Measurements from ENCODE around the gene TRIP4. TPM values are rescaled to one million over a fixed set of nuclear protein-coding genes. Genes with fewer than 3 reads are reported as not detected.

TRIP4 gene
- total RNA-seq, 1 experiment from 2014 or later: 26.2 TPM

GRCh38 chr15:64478863-64479262, 91.2 kb downstream of the TRIP4 start:
- no peak for TF ChIP-seq CTCF (IDR thresholded peaks at IDR 0.05; ENCODE audit: insufficient read depth in 1 of 2, low read depth in 1 of 2, low read length in 1 of 2, severe bottlenecking in 1 of 2, unreplicated experiment in 1 of 2)
- Mint-ChIP-seq H3K9me3 (ENCODE audit: unreplicated experiment) (no peaks in the 10 kb centered on the region), H3K36me3 (ENCODE audit: insufficient read depth, unreplicated experiment) (peaks cover 8% of the 10 kb centered on the region), H3K4me1 (ENCODE audit: low read depth, unreplicated experiment) (peaks cover 7% of the 10 kb centered on the region), H3K4me3 (ENCODE audit: unreplicated experiment) (no peak overlapping the region), H3K27ac (ENCODE audit: unreplicated experiment) (no peak overlapping the region), H3K27me3 (ENCODE audit: insufficient read depth, unreplicated experiment) (no peaks in the 10 kb centered on the region)
- H3K9me3 ChIP-seq: no peaks in the 10 kb centered on the region
- no TSS peak for BruUV-seq (replicated peaks)
- CTCF ChIA-PET: no interaction called here
- H3K27me3 ChIP-seq (replicated peaks; ENCODE audit: control insufficient read depth, insufficient read depth, low read length): no peaks in the 10 kb centered on the region
- H3K4me3 ChIP-seq (ENCODE audit: low read depth, low read length): no peak overlapping the region
- POLR2A ChIA-PET: no interaction called here
- no peaks in the 10 kb centered on the region for H3K36me3 ChIP-seq (ENCODE audit: control insufficient read depth, insufficient read depth, low read length)
- DNase-seq: no peak
- no peaks in the 10 kb centered on the region for H3K4me1 ChIP-seq
- intact Hi-C loops (cut with micrococcal nuclease; ENCODE audit: unreplicated experiment): no loop called here

- Mint-ChIP-seq H3K4me3 (ENCODE audit: unreplicated experiment) (no peak overlapping the region), H3K4me1 (ENCODE audit: low read depth, unreplicated experiment) (no peaks in the 10 kb centered on the region), H3K27me3 (ENCODE audit: insufficient read depth, unreplicated experiment) (no peaks in the 10 kb centered on the region), H3K9me3 (ENCODE audit: unreplicated experiment) (no peaks in the 10 kb centered on the region), H3K36me3 (ENCODE audit: insufficient read depth, unreplicated experiment) (peaks cover 1% of the 10 kb centered on the region), H3K27ac (ENCODE audit: unreplicated experiment) (no peak overlapping the region)
- Histone ChIP-seq H3K36me3 (ENCODE audit: control insufficient read depth, insufficient read depth, low read length) (no peaks in the 10 kb centered on the region), H3K4me3 (ENCODE audit: low read depth, low read length) (no peak overlapping the region), H3K4me1 (no peaks in the 10 kb centered on the region), H3K27me3 (replicated peaks; ENCODE audit: control insufficient read depth, insufficient read depth, low read length) (no peaks in the 10 kb centered on the region), H3K9me3 (no peaks in the 10 kb centered on the region)
- POLR2A ChIA-PET: no interaction called here
- DNase-seq: no peak
- no TSS peak for BruUV-seq (replicated peaks)
- CTCF ChIA-PET: no interaction called here
- intact Hi-C loops (cut with micrococcal nuclease; ENCODE audit: unreplicated experiment): no loop called here
- TF ChIP-seq CTCF (IDR thresholded peaks at IDR 0.05; ENCODE audit: insufficient read depth in 1 of 2, low read depth in 1 of 2, low read length in 1 of 2, severe bottlenecking in 1 of 2, unreplicated experiment in 1 of 2): no peak
These were observed 93.3 kb downstream of the TRIP4 start for GRCh38 chr15:64480891-64481290.

GRCh38 chr15:64483749-64484148, 96.1 kb downstream of the TRIP4 start:
- Histone ChIP-seq H3K4me3 (ENCODE audit: low read depth, low read length) (no peak overlapping the region), H3K9me3 (no peaks in the 10 kb centered on the region), H3K27me3 (replicated peaks; ENCODE audit: control insufficient read depth, insufficient read depth, low read length) (no peaks in the 10 kb centered on the region), H3K36me3 (ENCODE audit: control insufficient read depth, insufficient read depth, low read length) (no peaks in the 10 kb centered on the region), H3K4me1 (no peaks in the 10 kb centered on the region)
- Mint-ChIP-seq H3K4me3 (ENCODE audit: unreplicated experiment) (no peak overlapping the region), H3K4me1 (ENCODE audit: low read depth, unreplicated experiment) (no peaks in the 10 kb centered on the region), H3K27ac (ENCODE audit: unreplicated experiment) (no peak overlapping the region), H3K9me3 (ENCODE audit: unreplicated experiment) (no peaks in the 10 kb centered on the region), H3K27me3 (ENCODE audit: insufficient read depth, unreplicated experiment) (no peaks in the 10 kb centered on the region), H3K36me3 (ENCODE audit: insufficient read depth, unreplicated experiment) (peaks cover 7% of the 10 kb centered on the region)
- no peak for TF ChIP-seq CTCF (IDR thresholded peaks at IDR 0.05; ENCODE audit: insufficient read depth in 1 of 2, low read depth in 1 of 2, low read length in 1 of 2, severe bottlenecking in 1 of 2, unreplicated experiment in 1 of 2)
- no peak for DNase-seq
- intact Hi-C loops (cut with micrococcal nuclease; ENCODE audit: unreplicated experiment): no loop called here
- no TSS peak for BruUV-seq (replicated peaks)
- ChIA-PET POLR2A (no interaction called here), CTCF (no interaction called here)
